ENCODE data around the gene GAPVD1.

GAPVD1 gene

DNA sequence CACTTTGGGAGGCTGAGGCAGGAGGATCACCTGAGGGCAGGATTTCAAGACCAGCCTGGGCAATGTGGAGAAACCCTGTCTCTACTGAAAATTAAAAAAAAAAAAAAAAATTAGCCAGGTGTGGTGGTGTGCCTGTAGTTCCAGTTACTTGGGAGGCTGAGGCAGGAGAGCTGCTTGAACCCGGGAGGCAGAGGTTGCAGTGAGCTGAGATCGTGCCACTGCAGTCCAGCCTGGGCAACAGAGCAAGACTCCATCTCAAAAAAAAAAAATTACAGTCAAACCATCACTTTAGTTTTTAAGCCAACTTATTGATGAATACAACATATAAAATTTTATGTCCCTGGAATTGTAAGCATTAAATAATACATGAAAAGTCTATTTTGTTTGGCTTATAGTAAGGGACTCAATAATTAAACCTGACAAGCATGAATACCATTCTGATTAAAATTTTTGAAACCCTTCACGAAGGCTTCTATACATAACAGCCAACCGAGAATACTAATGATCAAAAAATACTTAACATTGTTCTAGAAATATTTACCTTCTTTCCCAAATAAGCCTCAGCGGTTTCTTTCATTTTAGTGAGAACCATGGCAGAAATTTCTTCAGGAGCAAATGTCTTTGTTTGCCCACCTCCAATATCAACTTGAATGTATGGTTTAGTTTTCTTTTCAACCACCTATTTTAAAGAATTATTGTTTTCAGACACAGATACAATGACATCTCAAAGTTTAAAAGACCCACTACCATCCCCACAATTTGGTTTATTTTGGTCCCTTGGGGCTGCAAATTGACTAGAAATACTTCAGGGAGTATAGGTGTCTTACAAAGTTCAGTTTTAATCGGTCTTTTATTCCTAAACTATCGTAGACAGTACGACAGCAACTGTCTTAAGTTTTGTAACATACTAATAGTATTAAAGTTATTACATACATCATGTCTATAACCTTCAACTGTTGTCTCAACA lies 21.7 kb upstream of the GAPVD1 start:
- Mint-ChIP-seq H3K4me1 (ENCODE audit: low read depth) (peaks cover 46% of the 10 kb centered on the region), H3K9me3 (no peaks in the 10 kb centered on the region), H3K27me3 (ENCODE audit: low read depth) (no peaks in the 10 kb centered on the region), H3K36me3 (ENCODE audit: low read depth) (peaks cover 64% of the 10 kb centered on the region), H3K4me3 (peak overlapping the region; percentile 92), H3K27ac (peak overlapping the region; percentile 92)

DNA sequence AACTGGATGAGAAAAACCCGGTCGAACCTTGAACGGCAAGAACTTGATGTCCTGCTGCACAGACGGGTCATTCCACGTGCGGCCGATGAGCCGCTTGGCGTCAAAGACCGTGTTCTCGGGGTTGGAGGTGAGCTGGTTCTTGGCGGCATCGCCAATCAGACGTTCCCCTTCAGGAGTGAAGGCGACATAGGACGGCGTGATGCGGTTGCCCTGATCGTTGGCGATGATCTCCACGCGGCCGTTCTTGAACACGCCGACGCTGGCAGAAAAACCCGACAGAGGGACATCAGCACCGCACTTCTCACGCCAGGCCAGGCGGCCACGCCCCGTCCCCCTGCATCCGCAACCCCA lies 21.0 kb upstream of the GAPVD1 start:
- Mint-ChIP-seq H3K36me3 (ENCODE audit: low read depth) (peaks cover 59% of the 10 kb centered on the region), H3K27ac (peak overlapping the region; percentile 92), H3K4me1 (ENCODE audit: low read depth) (peaks cover 39% of the 10 kb centered on the region), H3K4me3 (peak overlapping the region; percentile 92), H3K9me3 (no peaks in the 10 kb centered on the region), H3K27me3 (ENCODE audit: low read depth) (no peaks in the 10 kb centered on the region)

DNA sequence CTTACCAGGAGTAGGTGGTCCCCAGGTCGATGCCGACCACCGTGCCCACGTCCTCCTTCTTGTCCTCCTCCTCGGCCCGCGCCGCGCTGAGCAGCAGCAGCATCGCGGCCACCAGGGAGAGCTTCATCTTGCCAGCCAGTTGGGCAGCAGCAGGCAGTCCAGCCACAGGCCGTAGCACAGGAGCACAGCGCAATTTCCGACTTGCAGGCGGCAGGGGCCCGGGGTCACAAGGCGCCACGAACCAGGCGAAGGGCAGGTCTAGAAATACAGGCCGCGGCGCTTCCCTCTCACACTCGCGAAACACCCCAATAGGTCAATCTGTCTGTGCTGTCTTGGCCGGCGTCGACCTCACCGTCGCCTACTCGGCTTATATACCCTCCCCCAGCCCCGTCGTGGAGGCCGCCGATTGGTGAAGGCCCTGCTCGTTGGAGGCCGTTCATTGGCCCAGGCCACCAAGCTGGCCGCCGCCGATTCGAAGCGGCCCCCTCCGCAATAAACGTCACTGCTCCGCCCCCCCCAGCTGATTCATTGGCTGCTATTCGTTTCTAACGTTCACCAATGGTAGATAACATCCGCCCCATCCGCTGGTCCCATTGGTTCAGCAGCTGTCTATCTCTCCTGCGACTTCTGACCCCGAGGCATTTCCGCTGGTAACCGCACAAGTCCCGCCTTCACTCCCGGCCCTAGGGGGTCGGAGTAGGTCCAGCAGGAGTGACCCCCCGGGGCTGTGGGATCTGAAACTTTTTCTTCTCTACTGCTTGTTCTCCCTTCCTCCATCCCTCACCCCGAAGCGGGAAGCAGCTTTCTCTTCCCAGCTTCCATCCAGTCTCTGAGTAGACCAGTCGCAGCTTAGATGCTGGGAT lies 20.4 kb upstream of the GAPVD1 start, which contains the start of gene HSPA5:
HSPA5 (minus strand) TSS at position 344 of the 863 bp plus-strand sequence; CDS start at position 127, 217 bp downstream.
- peak within 1 kb of the TSS; percentile 92 for H3K27ac Mint-ChIP-seq
- H3K27me3 Mint-ChIP-seq (ENCODE audit: low read depth) = no peaks in the 10 kb centered on the region
- peaks cover 53% of the 10 kb centered on the region for H3K36me3 Mint-ChIP-seq (ENCODE audit: low read depth)
- H3K4me3 Mint-ChIP-seq = peak within 1 kb of the TSS; percentile 92
- H3K4me1 Mint-ChIP-seq (ENCODE audit: low read depth) = peaks cover 33% of the 10 kb centered on the region
- H3K9me3 Mint-ChIP-seq = no peaks in the 10 kb centered on the region

GRCh38 chr9:125241863-125242739 lies 19.5 kb upstream of the GAPVD1 start:
- peaks cover 44% of the 10 kb centered on the region for H3K36me3 Mint-ChIP-seq (ENCODE audit: low read depth)
- peak overlapping the region; percentile 92 for H3K4me3 Mint-ChIP-seq
- peak overlapping the region; percentile 92 for H3K27ac Mint-ChIP-seq
- peaks cover 24% of the 10 kb centered on the region for H3K4me1 Mint-ChIP-seq (ENCODE audit: low read depth)
- H3K9me3 Mint-ChIP-seq = no peaks in the 10 kb centered on the region
- no peaks in the 10 kb centered on the region for H3K27me3 Mint-ChIP-seq (ENCODE audit: low read depth)

- no peak overlapping the region for H3K27ac Mint-ChIP-seq
Measured at GRCh38 chr9:125243792-125244260, 17.8 kb upstream of the GAPVD1 start.

GRCh38 chr9:125246261-125246667 lies 15.4 kb upstream of the GAPVD1 start:
- peaks cover 4% of the 10 kb centered on the region for H3K4me1 Mint-ChIP-seq (ENCODE audit: low read depth)
- H3K4me3 Mint-ChIP-seq = no peak overlapping the region
- H3K27me3 Mint-ChIP-seq (ENCODE audit: low read depth) = no peaks in the 10 kb centered on the region
- no peaks in the 10 kb centered on the region for H3K9me3 Mint-ChIP-seq
- H3K27ac Mint-ChIP-seq = no peak overlapping the region
- peaks cover 4% of the 10 kb centered on the region for H3K36me3 Mint-ChIP-seq (ENCODE audit: low read depth)

More at GRCh38 chr9:125243792-125244260, 17.8 kb upstream of the GAPVD1 start:
- Mint-ChIP-seq H3K4me1 (ENCODE audit: low read depth) (peaks cover 9% of the 10 kb centered on the region), H3K9me3 (no peaks in the 10 kb centered on the region), H3K27me3 (ENCODE audit: low read depth) (no peaks in the 10 kb centered on the region), H3K4me3 (no peak overlapping the region), H3K36me3 (ENCODE audit: low read depth) (peaks cover 27% of the 10 kb centered on the region)

DNA sequence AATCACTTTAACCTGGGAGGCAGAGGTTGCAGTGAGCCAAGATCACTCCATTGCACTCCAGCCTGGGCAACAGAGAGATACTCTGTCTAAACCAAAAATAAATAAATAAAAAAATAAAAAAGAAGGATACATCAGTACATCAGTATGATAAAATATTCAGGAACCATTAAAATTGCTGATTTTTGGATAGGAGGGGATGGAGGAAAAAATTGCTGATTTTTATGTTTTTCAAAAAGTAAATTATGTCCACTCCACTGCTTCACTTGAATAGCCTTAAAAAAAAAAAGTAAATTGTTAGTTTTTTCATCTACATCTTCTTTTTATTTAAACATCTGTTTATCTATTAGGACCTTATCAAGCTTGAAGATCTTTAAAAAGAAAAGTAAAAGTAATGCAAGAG lies 7.4 kb upstream of the GAPVD1 start:
- no peak overlapping the region for H3K27ac Mint-ChIP-seq

DNA sequence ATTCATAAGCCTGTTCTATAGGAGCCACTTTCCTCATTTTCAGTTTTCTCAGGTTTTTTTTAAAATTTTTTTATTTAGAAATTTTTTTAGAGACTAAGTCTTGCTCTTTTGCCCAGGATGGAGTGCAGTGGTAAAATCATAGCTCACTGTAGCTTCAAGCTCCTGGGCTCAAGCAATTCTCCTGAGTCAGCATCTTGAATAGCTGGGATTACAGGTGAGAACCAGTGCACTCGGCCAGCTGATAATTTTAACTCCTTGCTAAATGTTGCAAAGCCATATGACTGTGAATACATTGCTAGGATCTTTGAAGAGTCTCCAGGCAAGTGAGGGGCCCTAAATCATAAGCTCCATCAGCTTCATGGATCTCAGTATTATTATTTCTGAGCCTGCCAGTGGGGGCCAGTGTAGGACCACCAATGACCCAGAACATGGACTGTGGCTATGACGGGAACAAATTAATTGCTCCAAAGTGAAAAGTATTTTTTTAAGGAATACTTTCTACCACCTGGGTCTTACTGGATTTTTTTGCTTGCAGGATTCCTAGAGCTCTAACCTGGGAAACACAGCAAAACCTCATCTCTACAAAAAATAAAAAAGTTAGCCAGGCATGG lies 5.7 kb upstream of the GAPVD1 start:
- H3K9me3 Mint-ChIP-seq = no peaks in the 10 kb centered on the region
- H3K27ac Mint-ChIP-seq = no peak overlapping the region
- peaks cover 2% of the 10 kb centered on the region for H3K4me1 Mint-ChIP-seq (ENCODE audit: low read depth)
- no peaks in the 10 kb centered on the region for H3K27me3 Mint-ChIP-seq (ENCODE audit: low read depth)
- H3K4me3 Mint-ChIP-seq = no peak overlapping the region
- no peaks in the 10 kb centered on the region for H3K36me3 Mint-ChIP-seq (ENCODE audit: low read depth)

More for the DNA sequence above, 7.4 kb upstream of the GAPVD1 start:
- H3K36me3 Mint-ChIP-seq (ENCODE audit: low read depth) = no peaks in the 10 kb centered on the region
- H3K9me3 Mint-ChIP-seq = no peaks in the 10 kb centered on the region
- no peaks in the 10 kb centered on the region for H3K27me3 Mint-ChIP-seq (ENCODE audit: low read depth)
- no peak overlapping the region for H3K4me3 Mint-ChIP-seq
- H3K4me1 Mint-ChIP-seq (ENCODE audit: low read depth) = no peaks in the 10 kb centered on the region

- Mint-ChIP-seq H3K4me3 (no peak overlapping the region), H3K9me3 (no peaks in the 10 kb centered on the region), H3K27ac (no peak overlapping the region), H3K27me3 (ENCODE audit: low read depth) (no peaks in the 10 kb centered on the region), H3K4me1 (ENCODE audit: low read depth) (peaks cover 15% of the 10 kb centered on the region), H3K36me3 (ENCODE audit: low read depth) (peaks cover 5% of the 10 kb centered on the region)
Measured at GRCh38 chr9:125258160-125258785, 3.4 kb upstream of the GAPVD1 start.

DNA sequence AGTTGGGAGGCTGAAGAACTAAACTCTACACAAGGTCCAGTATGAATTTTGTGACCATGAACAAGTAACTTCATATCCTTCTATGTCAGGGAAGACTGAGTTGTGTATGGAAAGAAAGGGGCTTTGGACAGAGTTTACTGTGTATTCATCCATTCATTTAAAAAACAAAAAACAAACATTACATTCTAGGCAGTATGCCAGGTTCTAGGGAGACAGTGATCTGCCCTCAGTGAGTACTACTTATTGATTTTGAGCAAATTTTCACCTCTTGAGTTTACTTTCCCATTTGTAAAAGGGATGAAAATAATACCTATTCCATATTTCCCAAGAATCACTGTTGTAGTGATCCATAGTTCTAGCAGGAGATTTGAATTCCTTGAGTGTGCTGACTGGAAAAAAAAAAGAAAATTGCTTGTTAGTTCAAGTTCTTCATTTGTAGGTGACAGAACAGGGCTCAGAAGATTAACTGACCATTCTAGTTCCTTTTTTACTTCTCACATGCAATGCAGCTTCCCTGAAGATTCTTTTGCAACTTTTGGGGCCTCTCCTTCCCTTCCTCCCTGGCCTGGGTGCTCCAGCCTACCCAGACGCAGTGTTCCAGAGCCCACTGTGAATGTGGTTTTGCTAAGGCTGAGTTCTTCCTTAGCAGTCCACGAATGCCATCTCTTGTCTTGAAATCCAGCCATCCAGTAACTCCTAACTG lies 2.6 kb upstream of the GAPVD1 start:
- H3K27ac Mint-ChIP-seq = no peak overlapping the region
- no peaks in the 10 kb centered on the region for H3K27me3 Mint-ChIP-seq (ENCODE audit: low read depth)
- H3K4me1 Mint-ChIP-seq (ENCODE audit: low read depth) = peaks cover 20% of the 10 kb centered on the region
- peaks cover 7% of the 10 kb centered on the region for H3K36me3 Mint-ChIP-seq (ENCODE audit: low read depth)
- H3K9me3 Mint-ChIP-seq = no peaks in the 10 kb centered on the region
- no peak overlapping the region for H3K4me3 Mint-ChIP-seq

- H3K27me3 Mint-ChIP-seq (ENCODE audit: low read depth) = no peaks in the 10 kb centered on the region
- peaks cover 14% of the 10 kb centered on the region for H3K36me3 Mint-ChIP-seq (ENCODE audit: low read depth)
- H3K4me3 Mint-ChIP-seq = peak overlapping the region; percentile 99
- H3K4me1 Mint-ChIP-seq (ENCODE audit: low read depth) = peaks cover 31% of the 10 kb centered on the region
- H3K9me3 Mint-ChIP-seq = no peaks in the 10 kb centered on the region
- H3K27ac Mint-ChIP-seq = peak overlapping the region; percentile 96
Measured at GRCh38 chr9:125260561-125260960, 1.1 kb upstream of the GAPVD1 start.

GRCh38 chr9:125262294-125262991 lies 817 bp downstream of the GAPVD1 start:
- Mint-ChIP-seq H3K27ac (peak overlapping the region; percentile 96), H3K9me3 (no peaks in the 10 kb centered on the region), H3K27me3 (ENCODE audit: low read depth) (no peaks in the 10 kb centered on the region), H3K36me3 (ENCODE audit: low read depth) (peaks cover 17% of the 10 kb centered on the region), H3K4me1 (ENCODE audit: low read depth) (peaks cover 32% of the 10 kb centered on the region), H3K4me3 (peak overlapping the region; percentile 99)
